Astrocyte of the spinal cord (primary cell): Measurements from ENCODE around the gene PDE9A.

Experiments used
- DNase-seq: peaks from one replicate; pipeline ENCODE4 v3.0.0; 2011; ENCODE audit warnings: low read depth, low spot score
- H3K4me3 ChIP-seq: 2 replicates; pipeline ENCODE4 v1.5.1; 2011; ENCODE audit warnings: low read depth, mild to moderate bottlenecking, low read length, moderate library complexity
- in situ Hi-C: cut with HindIII; loops from 2 replicates; pipeline ENCODE4 v1.10.0; 2017; ENCODE audit warnings: low sequenced_read_pairs
- TF ChIP-seq, protein P1 (sequence below): IDR thresholded peaks from 2 replicates; pipeline ENCODE4 v1.5.1; 2012; ENCODE audit warnings: low read depth, mild to moderate bottlenecking, low read length, inconsistent platforms

PDE9A gene

DNA sequence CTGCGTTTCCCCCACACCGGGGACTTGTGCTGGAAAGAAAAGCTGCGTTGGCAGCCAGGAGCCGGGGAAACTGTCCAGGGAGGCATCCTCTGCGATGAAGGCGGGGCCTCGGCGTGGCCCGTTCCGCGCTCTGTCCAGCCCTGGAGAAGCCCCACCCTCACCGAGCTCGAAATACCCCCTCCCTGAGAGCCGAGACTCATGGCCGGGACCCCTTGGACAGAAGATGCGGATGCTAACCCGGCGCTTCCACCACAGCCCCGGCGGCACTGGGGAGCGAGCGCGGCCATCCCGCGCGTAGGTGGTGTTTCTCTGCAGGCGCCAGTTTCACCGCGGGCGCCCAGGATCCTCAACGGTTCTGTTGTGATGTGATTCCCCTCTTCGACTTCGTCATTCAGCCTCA is 31.6 kb downstream of the PDE9A start:
- no peak overlapping the region for H3K4me3 ChIP-seq
- in situ Hi-C loops = no loop called here
- no peak for DNase-seq
- TF ChIP-seq, protein P1, sequence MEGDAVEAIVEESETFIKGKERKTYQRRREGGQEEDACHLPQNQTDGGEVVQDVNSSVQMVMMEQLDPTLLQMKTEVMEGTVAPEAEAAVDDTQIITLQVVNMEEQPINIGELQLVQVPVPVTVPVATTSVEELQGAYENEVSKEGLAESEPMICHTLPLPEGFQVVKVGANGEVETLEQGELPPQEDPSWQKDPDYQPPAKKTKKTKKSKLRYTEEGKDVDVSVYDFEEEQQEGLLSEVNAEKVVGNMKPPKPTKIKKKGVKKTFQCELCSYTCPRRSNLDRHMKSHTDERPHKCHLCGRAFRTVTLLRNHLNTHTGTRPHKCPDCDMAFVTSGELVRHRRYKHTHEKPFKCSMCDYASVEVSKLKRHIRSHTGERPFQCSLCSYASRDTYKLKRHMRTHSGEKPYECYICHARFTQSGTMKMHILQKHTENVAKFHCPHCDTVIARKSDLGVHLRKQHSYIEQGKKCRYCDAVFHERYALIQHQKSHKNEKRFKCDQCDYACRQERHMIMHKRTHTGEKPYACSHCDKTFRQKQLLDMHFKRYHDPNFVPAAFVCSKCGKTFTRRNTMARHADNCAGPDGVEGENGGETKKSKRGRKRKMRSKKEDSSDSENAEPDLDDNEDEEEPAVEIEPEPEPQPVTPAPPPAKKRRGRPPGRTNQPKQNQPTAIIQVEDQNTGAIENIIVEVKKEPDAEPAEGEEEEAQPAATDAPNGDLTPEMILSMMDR = no peak

DNA sequence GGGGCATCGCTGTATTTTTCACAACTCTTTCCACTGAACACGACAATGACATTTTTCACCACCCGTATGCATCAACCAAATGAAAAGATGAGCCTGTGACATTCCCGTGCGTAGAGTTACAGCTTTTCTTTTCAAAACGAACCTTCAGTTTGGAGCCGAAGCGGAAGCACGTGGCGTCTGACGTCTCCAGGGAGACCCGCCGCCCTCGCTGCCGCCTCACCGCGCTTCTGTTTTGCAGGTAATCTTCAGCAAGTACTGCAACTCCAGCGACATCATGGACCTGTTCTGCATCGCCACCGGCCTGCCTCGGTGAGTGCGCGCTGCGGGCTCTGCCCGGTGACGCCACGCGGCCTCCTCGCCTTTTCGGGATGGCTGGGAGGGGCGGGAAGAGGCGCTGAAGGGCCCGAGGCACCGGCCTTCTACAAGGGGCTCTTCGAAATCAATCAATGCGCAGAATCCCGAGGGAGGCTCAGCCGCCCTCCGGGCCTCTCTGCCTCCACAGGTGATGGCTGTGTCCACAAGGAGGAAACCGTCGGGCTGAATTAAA is 32.6 kb downstream of the PDE9A start:
- no peak for DNase-seq
- no peak overlapping the region for H3K4me3 ChIP-seq
- TF ChIP-seq, protein P1 = no peak
- in situ Hi-C loops = no loop called here

DNA sequence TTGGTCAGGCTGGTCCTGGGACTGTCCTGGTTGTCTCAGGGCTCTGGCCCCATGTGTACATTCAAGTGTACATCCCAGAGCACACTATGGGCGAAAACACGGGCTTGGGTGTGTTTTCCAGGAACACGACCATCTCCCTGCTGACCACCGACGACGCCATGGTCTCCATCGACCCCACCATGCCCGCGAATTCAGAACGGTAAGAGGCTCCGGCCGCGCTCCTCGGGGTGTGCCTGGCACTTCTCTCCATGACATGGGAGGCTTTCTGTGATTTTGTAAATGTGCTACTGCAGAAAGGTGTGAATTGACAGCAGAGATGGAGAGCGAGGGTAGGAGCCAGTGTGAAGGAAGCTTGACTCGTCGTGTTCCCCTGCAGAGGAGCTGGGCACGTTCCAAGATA is 34.4 kb downstream of the PDE9A start:
- H3K4me3 ChIP-seq = no peak overlapping the region
- no peak for DNase-seq
- in situ Hi-C loops = no loop called here
- TF ChIP-seq, protein P1 = no peak

DNA sequence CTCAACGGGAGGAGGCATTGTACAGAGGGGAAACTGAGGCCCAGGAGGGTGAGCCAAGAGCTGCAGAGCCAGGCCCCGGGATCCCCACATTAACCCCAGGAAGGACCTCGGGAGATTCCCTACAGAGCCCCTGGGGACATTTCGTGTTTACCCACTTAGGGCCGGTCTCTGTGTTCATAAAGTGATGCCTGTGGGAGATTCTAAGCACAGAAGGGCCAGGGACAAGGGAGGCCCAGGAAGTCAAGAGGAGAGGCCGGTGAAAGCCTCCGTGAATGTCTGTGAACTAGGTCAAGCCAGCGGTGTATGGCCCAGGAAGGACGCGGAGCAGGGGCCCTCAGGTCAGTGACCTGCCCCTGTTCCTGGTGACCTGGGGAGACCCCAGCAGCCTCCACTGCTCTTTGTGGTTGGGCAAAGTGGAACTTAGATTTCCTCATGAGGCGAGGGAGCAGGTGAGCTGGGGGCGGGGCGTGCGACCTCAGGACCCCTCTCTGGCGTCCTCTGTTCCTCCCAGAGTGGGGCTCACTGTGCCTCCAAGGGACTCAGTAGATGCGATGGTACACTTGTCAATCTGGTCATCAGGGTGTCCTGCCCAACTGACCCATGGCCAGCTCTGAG is 34.9 kb downstream of the PDE9A start:
- TF ChIP-seq, protein P1 = no peak
- no peak for DNase-seq
- in situ Hi-C loops = no loop called here

DNA sequence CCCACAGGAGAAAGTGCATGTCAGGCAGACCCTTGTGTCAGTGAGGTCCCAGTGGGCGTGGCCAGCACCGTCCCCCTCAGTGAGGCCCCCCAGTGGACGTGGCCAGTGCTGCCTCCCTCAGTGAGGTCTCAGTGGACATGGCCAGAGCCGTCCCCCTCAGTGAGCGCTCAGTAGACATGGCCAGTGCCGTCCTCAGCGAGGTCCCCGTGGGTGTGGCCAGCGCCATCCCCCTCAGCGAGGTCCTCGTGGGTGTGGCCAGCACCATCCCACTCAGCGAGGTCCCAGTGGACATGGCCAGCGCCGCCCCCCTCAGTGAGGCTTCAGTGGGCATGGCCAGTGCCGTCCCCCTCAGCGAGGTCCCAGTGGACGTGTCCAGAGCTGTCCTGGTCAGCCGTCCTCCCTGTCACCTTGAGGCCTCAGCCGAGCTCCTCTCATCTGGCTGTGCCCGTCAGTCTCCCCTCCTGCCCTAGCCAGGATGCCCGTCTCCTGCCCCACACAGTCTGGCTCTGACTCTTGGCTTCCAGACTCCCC is 35.5 kb downstream of the PDE9A start:
- TF ChIP-seq, protein P1 = no peak
- in situ Hi-C loops = no loop called here

More for the DNA sequence above, 34.9 kb downstream of the PDE9A start:
- H3K4me3 ChIP-seq = no peak overlapping the region

DNA sequence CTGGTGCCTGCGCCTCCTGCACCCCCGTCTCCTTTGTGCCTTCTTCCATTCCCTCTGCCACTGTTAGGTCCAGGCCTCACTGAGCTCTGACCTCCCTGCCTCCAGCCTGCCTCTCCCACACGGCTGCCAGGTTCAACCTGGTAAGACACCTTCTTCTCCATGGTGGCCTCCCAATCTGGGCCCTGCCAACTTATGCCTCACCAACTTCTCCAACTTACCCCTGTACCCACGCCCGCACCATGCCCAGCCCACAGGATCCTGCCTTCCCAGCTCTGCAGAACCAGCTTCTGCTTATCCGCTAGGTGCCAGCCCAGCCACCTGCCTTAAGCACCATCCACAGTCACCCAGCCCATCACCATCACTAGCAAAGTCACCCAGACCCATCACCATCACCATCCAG is 37.2 kb downstream of the PDE9A start:
- in situ Hi-C loops = no loop called here
- no peak for DNase-seq
- TF ChIP-seq, protein P1 = no peak
- H3K4me3 ChIP-seq = no peak overlapping the region

More for the DNA sequence above, 35.5 kb downstream of the PDE9A start:
- no peak overlapping the region for H3K4me3 ChIP-seq
- DNase-seq = no peak
